ENCODE results near the gene TMEM225B.

DNA sequence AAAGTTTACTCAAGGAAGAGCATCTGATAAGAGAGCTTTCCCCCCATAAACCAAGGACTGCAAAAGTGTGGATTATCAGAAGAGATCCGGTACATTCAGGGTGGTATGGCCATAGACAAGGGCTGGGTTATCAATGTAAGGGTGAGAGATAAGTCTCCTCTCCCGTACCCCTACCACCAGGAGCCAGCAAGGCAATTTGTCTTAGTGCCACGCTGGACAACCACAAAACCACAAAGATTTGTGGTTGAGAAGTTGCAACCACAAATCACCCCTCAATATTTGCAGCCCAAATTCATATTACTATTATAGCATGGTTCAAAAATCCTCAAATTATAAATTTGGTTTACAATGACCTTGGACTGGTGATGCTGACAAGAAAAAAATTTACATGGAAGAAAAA is 16.4 kb downstream of the TMEM225B start:
- TF ChIP-seq, protein P1, sequence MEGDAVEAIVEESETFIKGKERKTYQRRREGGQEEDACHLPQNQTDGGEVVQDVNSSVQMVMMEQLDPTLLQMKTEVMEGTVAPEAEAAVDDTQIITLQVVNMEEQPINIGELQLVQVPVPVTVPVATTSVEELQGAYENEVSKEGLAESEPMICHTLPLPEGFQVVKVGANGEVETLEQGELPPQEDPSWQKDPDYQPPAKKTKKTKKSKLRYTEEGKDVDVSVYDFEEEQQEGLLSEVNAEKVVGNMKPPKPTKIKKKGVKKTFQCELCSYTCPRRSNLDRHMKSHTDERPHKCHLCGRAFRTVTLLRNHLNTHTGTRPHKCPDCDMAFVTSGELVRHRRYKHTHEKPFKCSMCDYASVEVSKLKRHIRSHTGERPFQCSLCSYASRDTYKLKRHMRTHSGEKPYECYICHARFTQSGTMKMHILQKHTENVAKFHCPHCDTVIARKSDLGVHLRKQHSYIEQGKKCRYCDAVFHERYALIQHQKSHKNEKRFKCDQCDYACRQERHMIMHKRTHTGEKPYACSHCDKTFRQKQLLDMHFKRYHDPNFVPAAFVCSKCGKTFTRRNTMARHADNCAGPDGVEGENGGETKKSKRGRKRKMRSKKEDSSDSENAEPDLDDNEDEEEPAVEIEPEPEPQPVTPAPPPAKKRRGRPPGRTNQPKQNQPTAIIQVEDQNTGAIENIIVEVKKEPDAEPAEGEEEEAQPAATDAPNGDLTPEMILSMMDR (IDR thresholded peaks at IDR 0.05; ENCODE audit: low read depth, low read length, poor library complexity, severe bottlenecking): no peak
- TF ChIP-seq EZH2phosphoT487 (IDR thresholded peaks at IDR 0.05; ENCODE audit: borderline replicate concordance, low read length): no peak

Measured in DOHH2 (cell line).